ENCODE results near the gene HMOX2.

Gene HMOX2, protein sequence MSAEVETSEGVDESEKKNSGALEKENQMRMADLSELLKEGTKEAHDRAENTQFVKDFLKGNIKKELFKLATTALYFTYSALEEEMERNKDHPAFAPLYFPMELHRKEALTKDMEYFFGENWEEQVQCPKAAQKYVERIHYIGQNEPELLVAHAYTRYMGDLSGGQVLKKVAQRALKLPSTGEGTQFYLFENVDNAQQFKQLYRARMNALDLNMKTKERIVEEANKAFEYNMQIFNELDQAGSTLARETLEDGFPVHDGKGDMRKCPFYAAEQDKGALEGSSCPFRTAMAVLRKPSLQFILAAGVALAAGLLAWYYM

DNA sequence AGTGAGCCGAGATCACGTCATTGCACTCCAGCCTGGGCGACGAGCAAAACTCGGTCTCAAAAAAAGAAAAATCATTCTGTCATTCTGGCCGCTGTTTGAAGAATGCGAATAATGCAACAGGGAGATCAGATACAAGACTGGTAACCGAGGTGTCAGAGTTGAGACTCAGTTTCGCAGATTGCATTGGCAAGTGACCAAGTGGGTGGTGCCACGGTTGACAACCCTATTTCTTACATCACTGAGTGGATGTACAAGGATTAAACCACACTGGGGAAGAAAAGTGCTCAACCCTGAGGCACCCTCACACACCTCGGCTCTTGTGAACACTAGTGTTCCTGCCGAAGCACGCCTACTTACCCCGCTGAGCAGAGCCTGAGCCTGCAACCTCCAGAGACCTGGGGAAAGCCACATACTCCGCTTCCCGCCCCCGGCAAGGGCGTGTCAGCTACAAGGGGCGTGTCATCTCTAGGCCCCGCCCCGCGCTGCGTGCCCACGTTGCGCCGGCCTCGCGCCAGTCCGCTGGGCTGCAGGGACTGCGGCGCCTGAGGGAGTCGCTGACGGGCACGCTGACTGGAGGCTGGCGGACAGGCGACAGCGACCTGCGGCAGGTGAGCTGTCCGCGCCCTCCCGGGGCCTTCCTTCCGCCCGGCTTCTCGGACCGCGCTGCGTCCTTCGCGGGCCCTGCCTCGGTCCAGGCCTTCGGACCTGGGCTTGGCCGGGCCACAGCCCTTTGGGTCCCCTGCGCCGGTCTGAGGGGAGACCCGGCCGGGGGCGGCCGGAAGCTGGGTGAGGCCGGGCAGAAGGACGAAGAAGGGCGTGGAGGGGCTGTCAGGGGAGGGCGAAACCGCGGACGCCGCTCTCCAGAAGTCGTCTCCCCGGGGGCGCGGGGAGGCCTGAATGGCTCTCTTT, at the start of gene HMOX2:
TSS of gene HMOX2 (plus strand) at position 519 of the 909 bp plus-strand sequence. CDS start 29,127 bp downstream, outside the sequence.
- DNase-seq, result peak; percentile 96

DNA sequence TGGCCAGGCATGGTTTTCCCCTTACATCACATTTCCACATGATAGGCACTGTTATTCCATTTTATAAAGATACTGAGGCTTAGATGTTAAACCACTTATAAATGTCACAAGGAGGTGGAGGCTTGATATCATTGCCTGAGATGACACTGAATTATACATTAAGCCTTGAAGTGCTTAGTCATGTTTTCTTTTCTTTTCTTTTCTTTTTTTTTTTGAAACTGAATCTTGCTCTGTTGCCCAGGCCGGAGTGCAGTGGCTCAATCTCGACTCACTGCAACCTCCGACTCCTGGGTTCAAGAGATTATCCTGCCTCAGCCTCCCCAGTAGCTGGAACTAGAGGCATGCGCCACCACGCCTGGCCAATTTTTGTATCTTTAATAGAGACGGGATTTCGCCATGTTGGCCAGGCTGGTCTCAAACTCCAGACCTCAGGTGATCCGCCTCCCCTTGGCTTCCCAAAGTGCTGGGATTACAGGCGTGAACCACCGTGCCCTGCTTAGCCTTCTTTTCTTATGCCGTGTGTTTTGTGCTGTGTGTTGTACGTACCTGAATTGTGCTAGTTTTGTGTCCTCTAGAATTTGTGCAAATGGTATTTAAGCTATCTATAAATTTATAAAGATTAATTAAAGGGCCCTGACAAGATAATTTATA, 49.4 kb upstream of the HMOX2 start:
- DNase-seq, result no peak

DNA sequence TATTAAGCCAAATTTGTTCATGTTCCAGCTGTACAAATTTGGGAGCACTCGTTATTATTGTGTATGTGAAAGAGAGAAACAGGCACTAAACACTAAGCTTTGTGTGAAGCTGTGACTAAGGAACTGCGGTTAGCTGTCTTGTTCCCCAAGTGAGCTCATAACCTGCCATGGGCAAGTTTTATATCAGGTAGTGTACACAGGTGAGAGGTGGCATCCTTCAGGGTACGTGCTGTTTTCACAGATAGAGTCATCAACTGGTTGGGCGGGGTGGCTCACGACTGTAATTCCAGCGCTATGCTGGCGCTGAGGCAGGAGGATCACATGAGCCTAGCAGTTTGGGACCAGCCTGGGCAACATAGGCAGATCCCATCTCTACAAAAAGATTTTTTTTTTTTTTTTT, 47.7 kb upstream of the HMOX2 start:
- DNase-seq, result no peak

DNA sequence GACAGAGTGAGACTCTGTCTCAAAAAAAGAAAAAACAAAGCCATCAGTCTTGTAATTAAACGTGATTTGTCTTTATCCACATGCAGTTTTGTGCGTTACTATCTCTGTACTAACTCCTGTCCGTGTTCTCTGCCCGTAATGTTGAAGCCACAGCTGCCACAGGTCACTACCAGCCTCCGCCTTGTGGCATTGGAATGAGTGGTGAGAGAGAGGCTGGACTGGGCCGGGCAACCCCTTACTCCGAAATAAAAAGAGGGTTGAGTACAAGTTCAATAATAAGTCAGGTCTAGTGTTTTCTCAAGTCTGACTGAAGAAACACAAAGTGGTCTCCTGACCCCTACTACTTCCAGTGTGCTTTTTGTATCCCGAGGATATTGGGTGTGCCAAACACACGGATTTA, 45.2 kb upstream of the HMOX2 start:
- DNase-seq, result no peak

DNA sequence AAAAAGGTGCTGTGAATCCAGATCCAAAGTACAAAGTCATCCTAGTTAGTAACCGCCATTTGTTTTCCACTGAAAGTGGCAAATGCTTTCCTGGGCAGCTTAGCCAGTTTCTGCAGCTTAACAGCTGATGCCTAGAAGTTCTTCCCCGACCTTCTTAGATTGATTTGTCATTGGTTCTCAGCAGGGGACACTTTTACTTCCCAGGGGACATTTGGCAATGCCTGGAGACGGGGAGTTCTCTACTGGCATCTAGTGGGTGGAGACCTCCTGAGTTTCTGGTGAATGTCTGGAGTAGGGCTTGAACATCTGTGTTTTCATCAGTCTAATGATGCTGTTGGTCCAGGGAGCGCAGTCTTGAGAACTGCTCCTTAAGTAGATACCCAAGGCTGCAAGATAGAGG, 43.0 kb upstream of the HMOX2 start:
- DNase-seq, result no peak

DNA sequence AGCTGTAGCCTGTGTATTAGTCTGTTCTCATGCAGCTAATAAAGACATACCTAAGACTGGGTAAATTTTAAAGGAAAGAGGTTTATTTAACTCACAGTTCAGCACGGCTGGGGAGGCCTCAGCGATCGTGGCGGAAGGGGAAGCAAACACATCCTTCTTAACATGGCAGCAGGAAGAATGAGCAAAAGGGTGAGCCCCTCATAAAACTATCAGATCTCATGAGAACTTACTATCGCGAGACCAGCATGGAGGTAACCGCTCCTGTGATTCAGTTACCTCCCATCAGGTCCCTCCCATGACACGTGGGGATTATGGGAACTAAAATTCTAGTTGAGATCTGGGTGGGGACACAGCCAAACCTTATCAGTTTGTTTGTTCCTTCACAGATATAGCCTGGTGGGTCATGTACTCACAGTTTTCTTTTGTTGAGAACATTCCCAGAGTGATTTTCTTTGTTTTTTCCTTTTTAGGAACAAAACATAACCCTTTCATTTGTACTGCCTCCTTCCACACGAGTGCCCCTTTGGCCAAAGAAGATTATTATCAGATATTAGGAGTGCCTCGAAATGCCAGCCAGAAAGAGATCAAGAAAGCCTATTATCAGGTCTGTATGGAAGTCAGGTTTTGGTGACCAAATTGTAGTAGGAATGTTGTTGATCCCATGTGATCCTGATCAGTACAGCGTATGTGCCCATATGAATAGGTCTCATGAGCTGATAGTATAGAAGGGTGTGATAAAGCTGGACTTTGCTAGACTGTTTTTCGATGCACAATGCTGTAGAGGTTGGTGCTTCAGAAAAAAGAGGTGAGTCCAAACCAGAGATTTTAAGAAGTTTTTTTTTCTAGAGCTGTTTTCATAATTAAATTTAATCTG, 42.0 kb upstream of the HMOX2 start:
- DNase-seq, result no peak

DNA sequence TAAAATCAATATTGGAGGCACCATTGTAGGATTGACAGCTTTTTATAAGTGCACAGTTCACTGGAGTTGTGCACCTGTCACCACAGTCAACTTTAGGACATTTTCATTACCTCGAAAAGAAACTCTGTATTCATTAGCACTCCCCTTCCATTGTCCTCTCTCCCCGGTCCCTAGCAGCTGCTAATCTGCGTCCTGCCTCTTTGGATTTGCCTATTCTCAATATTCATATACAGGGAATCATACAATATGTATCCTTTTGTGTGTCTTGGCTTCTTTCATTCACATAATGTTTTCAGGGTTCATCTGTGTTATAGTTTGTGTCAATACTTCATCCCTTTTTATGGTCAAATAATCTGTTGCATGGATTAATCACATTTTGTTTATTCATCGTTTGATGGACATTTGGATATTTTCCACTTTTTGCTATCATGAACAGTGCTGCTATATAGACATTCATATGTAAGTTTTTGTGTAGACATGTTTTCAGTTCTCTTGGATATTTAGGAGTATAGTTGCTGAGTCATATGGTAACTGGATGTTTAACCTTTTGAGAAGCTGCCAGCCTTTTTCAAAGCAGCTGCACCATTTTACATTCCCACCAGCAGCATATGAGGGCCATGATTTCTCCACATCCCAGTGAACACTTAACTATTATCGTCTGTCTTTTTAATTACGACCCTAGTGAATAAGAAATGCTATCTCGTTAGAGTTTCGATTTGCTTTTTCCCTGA, 40.7 kb upstream of the HMOX2 start:
- DNase-seq, result no peak

DNA sequence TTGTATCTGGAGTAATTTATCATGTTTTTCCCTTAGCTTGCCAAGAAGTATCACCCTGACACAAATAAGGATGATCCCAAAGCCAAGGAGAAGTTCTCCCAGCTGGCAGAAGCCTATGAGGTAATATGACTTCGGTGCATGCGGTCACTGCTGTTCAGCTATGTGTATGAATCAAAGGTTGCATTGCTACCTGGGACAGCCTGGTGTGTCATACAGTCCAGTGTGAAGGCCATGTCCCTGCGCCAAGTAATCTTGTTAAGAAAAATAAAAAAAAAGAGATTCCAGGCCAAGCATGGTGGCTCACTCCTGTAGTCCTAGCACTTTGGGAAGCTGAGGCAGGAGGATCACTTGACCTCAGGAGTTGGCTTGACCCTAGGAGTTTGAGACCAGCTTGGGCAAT, 38.8 kb upstream of the HMOX2 start:
- DNase-seq, result no peak

DNA sequence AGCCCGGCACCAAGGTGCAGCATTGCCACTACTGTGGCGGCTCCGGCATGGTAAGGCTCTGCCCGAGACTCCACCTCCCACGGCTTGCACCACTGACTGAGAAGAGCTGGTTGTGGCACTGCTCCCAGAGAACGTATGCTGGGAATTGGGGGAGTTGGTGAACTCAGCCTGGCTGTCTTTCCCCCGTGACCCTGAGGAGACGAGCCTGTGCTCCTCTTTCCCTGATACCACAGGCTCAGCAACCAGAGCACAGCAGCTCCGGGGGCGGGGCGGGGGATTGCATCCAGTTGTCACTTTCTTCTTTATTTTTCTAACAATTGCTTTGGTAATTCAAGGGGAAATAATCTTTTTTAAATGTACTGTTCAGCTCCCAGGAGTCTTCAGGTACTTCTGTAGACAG, 33.8 kb upstream of the HMOX2 start:
- no peak for DNase-seq

DNA sequence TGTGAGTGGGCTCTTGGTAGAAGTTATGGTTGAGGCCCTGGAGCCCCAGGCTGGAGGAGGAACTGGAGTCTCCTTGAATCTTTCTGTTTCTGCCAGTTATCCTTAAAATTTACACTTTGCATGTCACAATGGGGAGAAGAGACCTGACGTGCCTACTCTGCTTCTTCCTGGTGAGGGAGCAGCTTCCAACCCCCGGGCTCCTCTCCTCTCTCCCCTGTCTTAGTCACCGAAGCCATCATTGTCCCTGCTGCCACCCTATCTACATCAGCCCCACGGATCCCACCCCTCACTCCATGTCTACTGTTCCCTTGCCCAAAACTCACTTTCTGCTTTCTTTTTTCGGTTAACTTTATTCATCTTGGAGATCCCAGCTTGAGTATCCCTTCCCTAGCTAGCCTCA, 32.9 kb upstream of the HMOX2 start:
- DNase-seq, result no peak

DNA sequence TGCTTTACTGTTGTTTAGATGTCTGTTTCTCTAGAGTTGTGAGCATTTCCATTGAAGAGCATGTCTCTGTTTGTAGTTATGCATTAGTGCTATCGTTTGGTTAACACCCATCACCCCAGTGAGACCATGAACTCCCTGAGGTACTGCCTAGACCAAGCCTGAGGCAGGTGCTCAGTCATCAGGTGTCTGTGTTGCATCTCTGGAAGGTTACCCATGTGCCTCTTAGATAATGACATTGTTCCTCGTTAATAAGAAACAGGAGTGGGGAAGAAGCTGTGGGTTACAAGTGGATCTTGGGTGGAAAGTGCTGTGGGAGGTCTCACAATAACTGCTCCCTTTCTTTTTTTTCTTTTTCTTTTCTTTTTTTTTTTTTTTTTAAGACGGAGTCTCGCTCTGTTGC, 32.2 kb upstream of the HMOX2 start:
- no peak for DNase-seq

DNA sequence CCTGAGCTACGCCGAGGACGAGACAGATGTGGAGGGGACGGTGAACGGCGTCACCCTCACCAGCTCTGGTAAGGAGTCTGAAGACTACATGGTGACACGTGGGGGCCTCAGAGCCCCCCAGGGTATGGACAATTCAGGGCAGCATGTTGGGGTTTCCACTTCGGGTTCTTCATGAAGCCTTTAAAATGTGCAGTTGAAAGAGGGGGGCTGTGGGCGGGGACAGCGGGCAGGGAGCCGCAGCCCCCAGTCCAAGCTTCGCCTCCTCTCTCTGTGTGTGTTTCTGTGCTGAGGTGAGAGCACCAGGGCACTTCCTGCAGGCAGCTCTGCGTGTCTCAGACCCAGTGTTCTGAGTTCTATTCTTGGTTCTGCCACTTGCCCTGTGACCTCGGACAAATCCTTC, 25.8 kb upstream of the HMOX2 start:
- DNase-seq, result no peak

DNA sequence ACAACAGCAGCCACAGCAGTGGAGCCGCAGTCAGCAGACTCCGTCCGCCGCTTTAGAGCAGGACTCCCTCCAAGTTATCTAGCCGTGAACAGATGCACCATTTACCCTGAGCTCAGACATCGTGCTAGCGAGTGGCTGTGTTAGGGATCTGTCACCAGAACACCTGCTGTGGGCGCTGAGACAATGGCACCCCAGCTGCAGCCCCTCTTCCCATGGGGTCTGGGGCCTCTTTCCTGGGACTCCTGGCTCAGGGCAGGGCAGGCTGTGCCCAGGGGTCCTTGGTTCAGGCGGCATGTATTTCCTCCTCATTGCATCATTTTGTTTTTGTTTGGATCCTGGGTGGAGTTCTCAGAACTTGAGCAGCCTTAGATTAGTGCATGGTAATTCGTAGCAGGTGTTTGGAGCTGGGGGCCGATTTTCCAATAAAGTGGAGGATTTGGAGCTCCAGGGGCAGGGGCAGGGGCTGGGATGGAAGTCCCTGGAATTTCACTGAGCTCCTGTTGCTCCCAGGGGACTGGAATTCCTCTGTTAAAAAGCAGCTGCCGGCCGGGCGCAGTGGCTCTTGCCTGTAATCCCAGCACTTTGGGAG, 25.2 kb upstream of the HMOX2 start:
- peak; percentile 52 for DNase-seq

DNA sequence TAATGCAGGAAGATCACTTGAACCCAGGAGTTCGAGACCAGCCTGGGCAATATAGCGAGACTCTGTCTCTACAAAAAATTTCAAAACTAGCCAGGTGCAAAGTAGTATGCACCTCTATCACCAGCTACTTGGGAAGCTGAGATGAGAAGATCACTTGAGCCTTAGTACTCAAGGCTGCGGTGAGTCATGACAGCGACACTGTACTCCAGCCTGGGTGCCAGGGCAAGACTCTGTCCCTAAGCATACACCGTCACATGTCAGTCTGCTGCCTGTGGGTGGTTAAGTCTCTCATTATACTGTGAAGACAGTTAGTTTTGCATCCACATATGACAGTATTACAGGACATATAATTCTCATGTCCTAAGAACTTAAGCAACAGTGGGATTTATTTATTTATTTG, 23.5 kb upstream of the HMOX2 start:
- no peak for DNase-seq

DNA sequence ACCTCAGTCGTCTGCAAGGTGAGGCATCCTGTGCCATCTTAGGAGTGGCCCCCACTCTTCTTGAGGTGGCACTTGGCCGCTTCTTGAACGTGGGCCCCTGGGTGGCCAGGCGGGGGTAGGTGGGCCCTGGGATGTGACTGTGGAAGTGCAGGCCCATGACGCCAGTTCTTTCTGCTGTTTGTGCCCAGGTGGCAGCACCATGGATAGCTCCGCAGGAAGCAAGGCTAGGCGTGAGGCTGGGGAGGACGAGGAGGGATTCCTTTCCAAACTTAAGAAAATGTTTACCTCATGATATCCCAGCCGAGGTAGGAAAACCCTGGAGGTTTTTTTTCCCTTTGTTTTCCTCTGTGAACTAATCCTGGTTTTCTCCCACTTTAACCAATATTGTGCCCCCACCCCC, 21.6 kb upstream of the HMOX2 start:
- no peak for DNase-seq

DNA sequence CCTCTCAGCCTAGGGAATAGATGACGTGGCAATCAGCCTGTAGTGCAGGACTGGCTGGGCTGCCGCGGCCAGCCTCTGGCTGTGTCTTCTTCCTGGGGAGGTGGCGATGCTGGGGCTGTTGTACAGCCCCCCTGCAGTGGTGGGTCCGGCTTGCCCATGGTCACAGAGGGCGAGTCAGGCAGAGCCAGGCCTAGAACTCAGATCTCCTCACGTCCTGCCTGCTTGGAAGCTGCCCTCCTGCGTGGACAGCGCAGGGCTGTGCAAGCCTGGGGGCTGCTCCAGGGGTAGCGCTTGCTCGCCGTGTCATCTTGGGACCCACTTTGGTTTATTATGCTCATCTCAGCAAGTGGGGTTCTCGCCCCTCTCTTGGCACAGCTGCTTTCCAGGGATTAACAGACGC, 21.1 kb upstream of the HMOX2 start:
- no peak for DNase-seq

DNA sequence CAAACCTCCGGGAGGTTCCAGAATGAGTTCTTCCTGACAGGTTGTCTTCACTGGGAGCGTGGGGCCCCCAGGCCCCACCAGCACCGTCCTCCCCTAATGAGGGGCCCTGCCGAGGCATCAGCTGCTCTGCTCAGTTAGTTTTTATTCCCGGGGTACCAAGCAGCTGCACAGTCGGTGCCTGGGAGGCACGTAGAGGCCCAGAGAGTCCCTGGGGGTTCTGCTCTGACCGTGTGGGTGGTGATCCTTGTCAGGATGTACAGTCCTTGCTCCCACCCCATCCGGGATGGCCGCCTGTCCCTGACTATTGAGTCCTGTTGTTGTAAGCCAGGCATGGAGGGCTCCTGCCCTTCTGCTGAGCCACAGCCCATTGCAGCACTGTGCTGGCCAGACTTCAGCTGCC, 20.2 kb upstream of the HMOX2 start:
- no peak for DNase-seq

DNA sequence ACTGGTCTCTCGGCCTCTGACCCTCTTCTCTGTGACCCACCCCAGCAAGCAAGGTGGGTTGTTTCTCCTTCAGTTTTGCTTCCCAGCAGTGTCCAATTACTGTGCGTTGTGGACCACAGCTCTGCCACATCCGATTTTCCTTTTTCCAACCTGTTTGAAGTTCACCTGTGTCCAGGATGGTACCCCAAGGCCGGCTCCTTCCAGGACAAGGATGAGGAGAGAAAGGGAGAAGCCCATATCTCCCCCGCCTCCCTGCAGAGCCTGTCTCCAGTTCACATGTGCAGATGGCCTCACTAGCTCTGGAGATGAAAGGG, 15.3 kb upstream of the HMOX2 start:
- DNase-seq, result peak; percentile 74

DNA sequence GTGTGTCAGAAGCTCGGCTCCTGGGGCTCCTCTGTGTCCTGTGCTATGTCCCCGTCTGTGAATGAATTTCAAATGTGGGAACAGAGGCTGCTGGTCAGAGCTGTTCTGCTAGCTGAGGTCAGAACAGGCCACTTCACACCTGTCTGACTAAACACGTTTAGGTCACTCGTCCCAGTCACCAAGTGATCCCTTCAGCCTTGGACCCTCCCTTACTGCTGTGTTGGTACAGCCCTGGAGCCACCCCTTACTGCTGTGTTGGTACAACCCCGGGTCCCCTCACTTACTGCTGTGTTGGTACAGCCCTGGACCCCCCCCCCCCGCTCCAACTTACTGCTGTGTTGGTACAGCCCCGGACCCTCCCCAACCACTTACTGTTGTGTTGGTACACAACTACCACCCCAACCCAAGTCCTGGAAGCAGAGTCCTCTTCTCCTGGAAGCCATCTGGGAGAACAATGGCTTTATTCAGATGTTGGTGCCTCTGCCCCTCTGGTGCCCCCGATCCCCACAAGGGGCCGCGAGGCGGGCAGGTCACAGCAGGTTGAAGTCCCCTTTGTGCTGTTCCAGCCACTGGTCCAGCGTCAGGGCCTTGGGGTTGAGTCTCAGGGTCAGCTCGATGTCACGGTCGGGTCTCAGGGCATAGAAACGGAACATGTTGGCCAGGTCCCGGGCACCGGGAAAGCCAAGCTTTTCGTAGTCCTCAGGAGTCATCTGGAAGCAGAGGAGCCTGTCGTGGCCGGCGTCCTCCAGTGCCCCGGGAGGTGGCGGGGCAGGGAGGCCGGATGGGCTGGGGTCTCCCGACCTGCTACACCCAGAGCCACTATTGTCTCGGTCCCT, 14.7 kb upstream of the HMOX2 start:
- peak; percentile 74 for DNase-seq

DNA sequence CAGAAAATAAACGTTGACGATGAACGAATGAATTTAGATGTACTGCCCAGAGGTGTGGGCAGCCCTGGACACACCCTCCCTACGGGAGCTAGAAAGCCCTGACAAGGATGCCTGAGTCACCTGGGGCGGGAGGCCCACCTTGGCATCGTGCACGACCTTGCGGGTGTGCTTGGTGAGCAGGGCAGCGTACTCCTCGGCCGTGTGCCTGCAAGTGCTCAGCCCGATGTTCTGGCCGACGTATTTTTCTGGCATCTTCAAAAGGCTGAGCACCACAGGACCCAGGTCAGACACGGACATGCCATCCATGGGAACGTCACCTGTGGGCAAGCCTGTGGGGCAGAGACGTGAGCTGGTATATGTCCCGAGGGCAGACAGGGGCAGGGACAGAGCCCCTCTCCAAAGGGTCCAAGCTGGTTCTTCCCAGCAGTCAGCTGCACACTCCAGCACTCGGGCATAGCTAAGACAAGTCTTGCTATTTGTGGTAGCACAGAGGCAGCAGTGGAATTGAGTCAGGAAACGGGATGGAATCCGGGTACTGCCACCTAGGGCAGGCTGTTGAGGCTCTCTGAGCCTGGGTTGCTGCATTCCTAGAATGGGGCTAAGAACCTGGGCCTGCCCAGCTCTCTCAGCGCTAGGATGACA, 12.6 kb upstream of the HMOX2 start:
- DNase-seq, result no peak

All from NCI-H82 (cell line).